ENCODE measurements around the gene MOB3B. TPM values are rescaled to one million over a fixed set of nuclear protein-coding genes. Genes with fewer than 3 reads are reported as not detected.

Gene MOB3B
- under 1 TPM; 0.23 to 0.30 (median 0.28) TPM for total RNA-seq
- total RNA-seq (2013) = 5.3 TPM

DNA sequence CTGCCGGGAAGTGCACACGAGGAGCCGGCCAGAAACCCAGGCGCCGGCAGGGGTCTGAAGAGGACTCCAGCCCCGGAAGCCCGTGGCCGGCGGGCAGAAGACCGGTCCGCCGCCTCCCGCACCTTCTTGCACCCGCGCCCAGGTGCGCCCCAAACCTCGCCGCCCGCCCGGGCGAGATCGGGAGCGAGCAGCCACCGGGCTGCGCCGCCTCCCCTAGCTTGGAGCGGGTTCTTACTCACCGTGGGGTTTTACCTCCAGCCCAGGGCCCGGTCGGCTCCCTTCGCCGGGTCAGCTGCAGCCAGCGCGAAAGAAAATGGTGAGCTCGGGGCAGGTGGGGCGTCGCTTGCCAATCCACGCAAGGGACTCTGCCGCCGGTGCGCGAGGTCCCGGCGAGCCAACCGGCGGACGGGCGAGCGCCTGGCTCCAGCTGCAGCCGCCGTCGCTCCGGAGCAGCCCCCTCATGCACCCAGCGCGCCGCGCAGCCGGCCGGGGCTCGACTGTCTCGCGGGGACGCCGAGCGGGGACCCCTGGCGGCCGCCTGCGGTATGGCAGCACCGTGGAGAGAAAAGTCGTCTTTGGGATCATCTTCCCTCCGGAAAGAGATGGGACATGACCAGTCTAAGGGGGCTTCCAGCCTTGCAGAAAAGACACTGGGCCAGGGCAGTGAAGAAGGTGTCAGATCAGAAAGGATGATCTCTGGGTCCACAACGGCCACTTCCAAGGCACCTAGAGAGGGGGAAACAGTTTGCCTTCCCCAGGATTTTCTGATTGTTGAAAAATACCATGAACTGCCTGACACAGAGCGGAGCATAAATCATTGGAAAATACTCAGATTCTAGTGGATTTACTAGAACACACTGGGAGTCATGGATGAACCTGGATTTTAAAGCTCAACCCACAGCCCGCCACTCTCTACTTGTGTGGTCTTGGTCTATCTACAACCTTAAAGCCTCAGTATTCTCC is at the start of gene MOB3B:
Gene MOB3B, minus strand, starts transcription at position 499 of the 963 bp plus-strand sequence. CDS start 74,264 bp downstream, outside the sequence.
- no peaks in the 10 kb centered on the region for H3K36me3 Mint-ChIP-seq
- WGBS (ENCODE audit: insufficient coverage) = 3% methylated on average over 74 of the region's 74 CpGs
- Histone ChIP-seq H3K36me3 (ENCODE audit: control insufficient read depth, insufficient read depth, low read length) (no peaks in the 10 kb centered on the region), H3K27ac (ENCODE audit: low read length) (peak within 1 kb of the TSS; percentile 74), H3K27me3 (ENCODE audit: control insufficient read depth, insufficient read depth, low read length) (peaks cover 8% of the 10 kb centered on the region), H3K9me3 (ENCODE audit: control insufficient read depth, insufficient read depth, low read length) (no peaks in the 10 kb centered on the region), H3K4me1 (ENCODE audit: control insufficient read depth, insufficient read depth, low read length) (peaks cover 20% of the 10 kb centered on the region), H3K4me3 (ENCODE audit: low read length) (peak within 1 kb of the TSS; percentile 62)
- ATAC-seq (peak; percentile 88 to 93 (median 91)), DNase-seq (peak; percentile 77 to 83)
- intact Hi-C loops (cut with micrococcal nuclease) = loop anchor here (1.0 to 10.0 kb wide), 3 partner anchors 43 to 495 kb away; no protein-coding TSS in a partner anchor
- TF ChIP-seq CTCF (IDR thresholded peaks at IDR 0.05) = peak; percentile 93
- H3K4me1 Mint-ChIP-seq = peaks cover 0 to 12% of the 10 kb centered on the region in 2 donors
- H3K27ac Mint-ChIP-seq = peak within 1 kb of the TSS in 1 of 2 donors; percentile 65
- peaks cover 16 to 18% of the 10 kb centered on the region in 2 donors for H3K27me3 Mint-ChIP-seq (ENCODE audit: low read depth in 2 of 2)
- H3K9me3 Mint-ChIP-seq = no peaks in the 10 kb centered on the region
- H3K4me3 Mint-ChIP-seq = peak within 1 kb of the TSS; percentile 85

- ATAC-seq (peak; percentile 83 to 90 (median 83)), DNase-seq (peak; percentile 90 to 100)
- intact Hi-C loops (cut with micrococcal nuclease) = loop anchor here (1.0 to 10.0 kb wide), 2 partner anchors 682 to 1751 kb away; partner anchors contain the start of gene CAAP1
- Histone ChIP-seq H3K27me3 (ENCODE audit: control insufficient read depth, insufficient read depth, low read length) (no peaks in the 10 kb centered on the region), H3K36me3 (ENCODE audit: control insufficient read depth, insufficient read depth, low read length) (no peaks in the 10 kb centered on the region), H3K4me1 (ENCODE audit: control insufficient read depth, insufficient read depth, low read length) (peaks cover 7% of the 10 kb centered on the region), H3K27ac (ENCODE audit: low read length) (peak overlapping the region; percentile 99), H3K9me3 (ENCODE audit: control insufficient read depth, insufficient read depth, low read length) (peaks cover 2% of the 10 kb centered on the region), H3K4me3 (ENCODE audit: low read length) (peak overlapping the region; percentile 90)
- peaks cover 7% of the 10 kb centered on the region for H3K36me3 Mint-ChIP-seq
- peaks cover 6 to 8% of the 10 kb centered on the region in 2 donors for H3K27me3 Mint-ChIP-seq (ENCODE audit: low read depth in 2 of 2)
- 2% methylated on average over 34 of the region's 35 CpGs for WGBS (ENCODE audit: insufficient coverage)
- H3K9me3 Mint-ChIP-seq = peaks cover 3 to 8% of the 10 kb centered on the region in 2 donors
- no peak for TF ChIP-seq CTCF (IDR thresholded peaks at IDR 0.05)
- peak overlapping the region; percentile 97 to 99 for H3K27ac Mint-ChIP-seq
- peak overlapping the region; percentile 100 for H3K4me3 Mint-ChIP-seq
- H3K4me1 Mint-ChIP-seq = peaks cover 25 to 26% of the 10 kb centered on the region in 2 donors
Measured at GRCh38 chr9:27573634-27574590, 44.3 kb upstream of the MOB3B start.

GRCh38 chr9:27572918-27573633 is 43.5 kb upstream of the MOB3B start, which contains the start of gene C9orf72:
TSS of gene C9orf72 (minus strand) at chr9:27573481. CDS start at chr9:27567120, 6,361 bp downstream.
- Histone ChIP-seq H3K4me1 (ENCODE audit: control insufficient read depth, insufficient read depth, low read length) (peaks cover 7% of the 10 kb centered on the region), H3K27me3 (ENCODE audit: control insufficient read depth, insufficient read depth, low read length) (no peaks in the 10 kb centered on the region), H3K27ac (ENCODE audit: low read length) (peak within 1 kb of the TSS; percentile 99), H3K4me3 (ENCODE audit: low read length) (peak within 1 kb of the TSS; percentile 90), H3K9me3 (ENCODE audit: control insufficient read depth, insufficient read depth, low read length) (peaks cover 2% of the 10 kb centered on the region), H3K36me3 (ENCODE audit: control insufficient read depth, insufficient read depth, low read length) (no peaks in the 10 kb centered on the region)
- DNase-seq = peak; percentile 86 to 92
- under 1% methylated on average over 72 of the region's 72 CpGs for WGBS (ENCODE audit: insufficient coverage)
- Mint-ChIP-seq H3K27me3 (ENCODE audit: low read depth in 2 of 2) (peaks cover 2 to 3% of the 10 kb centered on the region in 2 donors), H3K36me3 (peaks cover 3% of the 10 kb centered on the region), H3K27ac (peak within 1 kb of the TSS; percentile 97 to 99), H3K9me3 (peaks cover 2 to 3% of the 10 kb centered on the region in 2 donors), H3K4me1 (peaks cover 25 to 26% of the 10 kb centered on the region in 2 donors), H3K4me3 (peak within 1 kb of the TSS; percentile 100)
- no peak for TF ChIP-seq CTCF (IDR thresholded peaks at IDR 0.05)
- intact Hi-C loops (cut with micrococcal nuclease) = loop anchor here (1.0 to 10.0 kb wide), 3 partner anchors 44 to 1752 kb away; partner anchors contain the start of genes CAAP1 and MOB3B
- ATAC-seq = peak; percentile 66 to 90 (median 81)

Measured in natural killer cell (primary cell).